Right cardiac atrium (tissue), 5 donors: Measurements from ENCODE around the gene UNC5C. TPM values are rescaled to one million over a fixed set of nuclear protein-coding genes. Genes with fewer than 3 reads are reported as not detected.
"Not testable (repeated sequence)": the region's sequence is repeated elsewhere in the genome, so short reads cannot be mapped to it uniquely, and the experiment has no call there.

Experiments
- ATAC-seq, 2 donors: fragments of 200-7000 bp; cut with Tn5 transposase; one replicate each; pipeline versions ENCODE4 v1.8.0 to v1.9.1; 2020; ENCODE audit warnings: moderate library complexity in 2 of 2, mild to moderate bottlenecking in 1 of 2
- DNase-seq, 3 donors: peaks; one replicate each; pipeline ENCODE4 v3.0.0-alpha.2; 2020
- H3K27ac ChIP-seq: one replicate; pipeline ENCODE4 v1.5.1; 2013; ENCODE audit warnings: mild to moderate bottlenecking, low read length, control low read depth, moderate library complexity
- H3K27me3 ChIP-seq: one replicate; pipeline ENCODE4 v1.6.1; 2013; ENCODE audit not compliant: control insufficient read depth, insufficient read depth
- H3K4me1 ChIP-seq: one replicate; pipeline ENCODE4 v1.6.1; 2013; ENCODE audit warnings: low read length; ENCODE audit not compliant: control insufficient read depth, insufficient read depth
- H3K4me3 ChIP-seq: one replicate; pipeline ENCODE4 v1.5.1; 2013; ENCODE audit warnings: low read length, control low read depth
- H3K9me3 ChIP-seq: one replicate; pipeline ENCODE4 v1.6.1; 2013; ENCODE audit warnings: low read length; ENCODE audit not compliant: control insufficient read depth
- WGBS: extraction: QIAGEN DNeasy Blood & Tissue Kit; methylation state at CpG from one replicate; pipeline ENCODE4 v1.1.7; 2013; 5-methylcytosine and 5-hydroxymethylcytosine counted together
- intact Hi-C, 4 donors: fragments of 100-400 bp; cut with DNase I; formaldehyde crosslinking; loops; one replicate each; pipeline versions ENCODE4 v1.11.0 to v1.14.0; 2022 to 2023
- polyA plus RNA-seq: library from polyadenylated mRNA; stranded (reverse); fragments of 200-250 nt; gene quantifications from one replicate; pipeline ENCODE4 v1.2.3, GENCODE V29; 2013
- total RNA-seq, 4 donors: library from RNA; stranded (reverse); fragmentation: NEBNext Ultra II Directional; extraction: Animal tissue kit (Norgen Biotek cat#: 25700); gene quantifications; one replicate each; pipeline ENCODE4 v1.2.1, GENCODE V29; 2021
- donor health status: healthy with polysubstance abuse.
- donor health status: DM: no; HTN: yes; CAD: no.
- donor health status: DM: no; HTN: no; CAD: no.
- donor health status: DM: no; HTN: yes; CAD: no; lungs with severe emphysema.
- donor health status: DM: yes; HTN: yes; CAD: no.

The UNC5C gene
- total and polyA plus RNA-seq, 5 donors: 1.3 to 8.4 (median 5.8) TPM

- H3K27me3 ChIP-seq, H3K9me3 ChIP-seq, H3K4me1 ChIP-seq, H3K27ac ChIP-seq, H3K4me3 ChIP-seq, intact Hi-C loops, ATAC-seq: not testable (repeated sequence)
- 94% methylated on average over 14 of the region's 14 CpGs for WGBS
- peak in 1 of 3 donors; percentile 32 for DNase-seq
These were observed 409.3 kb downstream of the UNC5C start for GRCh38 chr4:95139424-95139823.

DNA sequence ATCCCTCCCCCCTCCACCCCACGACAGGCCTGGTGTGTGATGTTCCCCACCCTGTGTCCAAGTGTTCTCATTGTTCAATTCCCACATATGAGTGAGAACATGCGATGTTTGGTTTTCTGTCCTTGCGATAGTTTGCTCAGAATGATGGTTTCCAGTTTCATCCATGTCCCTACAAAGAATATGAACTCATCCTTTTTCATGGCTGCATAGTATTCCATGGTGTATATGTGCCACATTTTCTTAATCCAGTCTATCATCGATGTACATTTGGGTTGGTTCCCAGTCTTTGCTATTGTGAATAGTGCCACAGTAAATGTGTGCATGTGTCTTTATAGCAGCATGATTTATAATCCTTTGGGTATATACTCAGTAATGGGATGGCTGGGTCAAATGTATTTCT is 414.8 kb downstream of the UNC5C start:
- H3K9me3 ChIP-seq, DNase-seq, ATAC-seq, intact Hi-C loops, H3K27ac ChIP-seq, H3K4me3 ChIP-seq, H3K27me3 ChIP-seq, H3K4me1 ChIP-seq: not testable (repeated sequence)
- WGBS: 97% methylated on average over 4 of the region's 4 CpGs

- no peaks in the 10 kb centered on the region for H3K9me3 ChIP-seq
- 52% methylated on average over 7 of the region's 7 CpGs for WGBS
- no peak overlapping the region for H3K4me3 ChIP-seq
- no peak for DNase-seq
- H3K27me3 ChIP-seq: no peaks in the 10 kb centered on the region
- H3K4me1 ChIP-seq: no peaks in the 10 kb centered on the region
- H3K27ac ChIP-seq: no peak overlapping the region
- ATAC-seq: peak; percentile 85 to 96
- intact Hi-C loops: no loop called here
These were observed 418.9 kb downstream of the UNC5C start for GRCh38 chr4:95129821-95130311.

DNA sequence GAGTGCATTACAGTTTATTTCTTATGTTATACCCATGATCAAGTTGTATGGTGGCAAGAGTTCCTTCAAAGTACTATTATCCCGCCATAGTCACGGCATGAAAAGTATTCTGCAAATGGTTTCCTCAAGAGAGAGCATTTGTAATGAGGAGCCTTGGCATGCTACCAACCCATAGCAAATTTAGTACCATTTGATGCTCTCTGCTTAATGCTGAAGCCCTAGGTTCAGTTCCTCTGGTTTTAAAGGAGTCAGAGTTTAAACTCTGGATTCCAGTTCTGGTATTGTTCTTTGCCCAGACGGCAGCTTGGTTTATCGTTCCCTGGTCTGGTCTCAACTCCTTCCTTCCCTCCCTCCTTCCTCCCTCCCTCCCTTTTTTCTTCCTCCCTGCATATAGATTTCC is 419.7 kb downstream of the UNC5C start:
- Histone ChIP-seq H3K4me3 (no peak overlapping the region), H3K27ac (no peak overlapping the region), H3K9me3 (no peaks in the 10 kb centered on the region), H3K27me3 (no peaks in the 10 kb centered on the region), H3K4me1 (no peaks in the 10 kb centered on the region)
- WGBS: 56% methylated on average over 4 of the region's 4 CpGs
- ATAC-seq: no peak
- intact Hi-C loops: no loop called here
- DNase-seq: no peak

GRCh38 chr4:95124906-95125504 is 423.8 kb downstream of the UNC5C start:
- H3K4me3 ChIP-seq: no peak overlapping the region
- H3K27me3 ChIP-seq: no peaks in the 10 kb centered on the region
- intact Hi-C loops: no loop called here
- H3K4me1 ChIP-seq: no peaks in the 10 kb centered on the region
- H3K27ac ChIP-seq: no peak overlapping the region
- ATAC-seq: peak; percentile 36 to 65
- WGBS: 49% methylated on average over 4 of the region's 4 CpGs
- DNase-seq: peak in 1 of 3 donors; percentile 15
- H3K9me3 ChIP-seq: no peaks in the 10 kb centered on the region

DNA sequence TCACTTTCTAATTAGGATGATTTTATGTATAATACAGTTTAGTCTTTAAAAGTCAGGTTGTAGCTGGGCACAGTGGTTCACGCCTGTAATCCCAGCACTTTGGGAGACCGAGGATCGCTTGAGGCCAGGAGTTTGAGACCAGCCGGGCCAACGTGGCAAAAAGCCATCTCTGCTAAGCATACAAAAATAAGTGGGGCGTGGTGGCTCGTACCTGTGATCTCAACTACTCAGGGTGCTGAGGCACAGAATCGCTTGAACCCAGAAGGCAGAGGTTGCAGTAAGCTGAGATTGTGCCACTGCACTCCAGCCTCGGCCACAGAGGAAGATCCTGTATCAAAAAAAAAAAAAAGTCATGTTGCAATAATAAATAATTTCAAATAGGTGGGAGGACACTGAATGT is 426.8 kb downstream of the UNC5C start:
- no peaks in the 10 kb centered on the region for H3K4me1 ChIP-seq
- no peak overlapping the region for H3K27ac ChIP-seq
- no peaks in the 10 kb centered on the region for H3K27me3 ChIP-seq
- WGBS: 85% methylated on average over 9 of the region's 9 CpGs
- no peak overlapping the region for H3K4me3 ChIP-seq
- ATAC-seq (no peak), DNase-seq (peak in 1 of 3 donors; percentile 31)
- no peaks in the 10 kb centered on the region for H3K9me3 ChIP-seq
- intact Hi-C loops: no loop called here

GRCh38 chr4:95120456-95120855 is 428.3 kb downstream of the UNC5C start:
- Histone ChIP-seq H3K4me1 (no peaks in the 10 kb centered on the region), H3K4me3 (no peak overlapping the region), H3K27ac (no peak overlapping the region), H3K9me3 (no peaks in the 10 kb centered on the region), H3K27me3 (no peaks in the 10 kb centered on the region)
- ATAC-seq (no peak), DNase-seq (no peak)
- WGBS: 80% methylated on average over 2 of the region's 2 CpGs
- intact Hi-C loops: no loop called here

- H3K9me3 ChIP-seq: no peaks in the 10 kb centered on the region
- no peak overlapping the region for H3K4me3 ChIP-seq
- DNase-seq (no peak), ATAC-seq (no peak)
- no peaks in the 10 kb centered on the region for H3K27me3 ChIP-seq
- 67% methylated on average over 6 of the region's 6 CpGs for WGBS
- intact Hi-C loops: loop anchor here in 1 of 4 donors (10.0 kb wide), 1 partner anchor 494 kb away; no protein-coding TSS in a partner anchor
- no peak overlapping the region for H3K27ac ChIP-seq
- H3K4me1 ChIP-seq: no peaks in the 10 kb centered on the region
These were observed 430.3 kb downstream of the UNC5C start for GRCh38 chr4:95118497-95118896.

- H3K27me3 ChIP-seq: no peaks in the 10 kb centered on the region
- H3K27ac ChIP-seq: no peak overlapping the region
- H3K4me3 ChIP-seq: no peak overlapping the region
- no peaks in the 10 kb centered on the region for H3K9me3 ChIP-seq
- DNase-seq (no peak), ATAC-seq (no peak)
- intact Hi-C loops: loop anchor here in 1 of 4 donors (10.0 kb wide), 1 partner anchor 490 kb away; no protein-coding TSS in a partner anchor
- 69% methylated on average over 3 of the region's 3 CpGs for WGBS
- no peaks in the 10 kb centered on the region for H3K4me1 ChIP-seq
These were observed 434.3 kb downstream of the UNC5C start for GRCh38 chr4:95114521-95114920.
